B cell (primary cell): Measurements from ENCODE around the gene METTL24. TPM values are rescaled to one million over a fixed set of nuclear protein-coding genes. Genes with fewer than 3 reads are reported as not detected.

Experiments used
- ATAC-seq: fragments of 200-7000 bp; cut with Tn5 transposase; one replicate; pipeline ENCODE4 v1.10.0; 2021; ENCODE audit warnings: low read depth, mild to moderate bottlenecking, moderate number of reproducible peaks, moderate library complexity
- CTCF ChIA-PET: fragments of 350-600 bp; sonication (Branson Sonifier 250); formaldehyde crosslinking; loops from one replicate; lab custom pipeline; 2021; ENCODE audit warnings: antibody characterized with exemption, inconsistent platforms; lab: Charles Lee
- POLR2A ChIA-PET: fragments of 350-600 bp; sonication (Branson Sonifier 250); formaldehyde crosslinking; loops from one replicate; lab custom pipeline; 2021; ENCODE audit warnings: antibody characterized with exemption; lab: Charles Lee
- DNase-seq: peaks from one replicate; pipeline ENCODE4 v3.0.0; 2013
- H2AFZ ChIP-seq: 2 replicates; pipeline ENCODE4 v1.6.1; 2012; ENCODE audit warnings: mild to moderate bottlenecking, low read depth, low read length; ENCODE audit not compliant: insufficient read depth, poor library complexity, severe bottlenecking
- H3K27ac ChIP-seq, 2 donors: 1 replicate in 1 of 2; 2 replicates in 1 of 2; pipeline ENCODE4 v1.5.1; 2012 to 2013; ENCODE audit warnings: low read length in 2 of 2, mild to moderate bottlenecking in 2 of 2, moderate library complexity in 1 of 2
- H3K27me3 ChIP-seq, 4 experiments: fragments of 200-600 bp in 1 of 4; sonication (generic) in 1 of 4; replicated peaks in 1 of 4; 1 replicate in 2 of 4; 2 replicates in 2 of 4; pipeline versions ENCODE4 v1.6.1 to v1.7.0; 2013 to 2016; ENCODE audit warnings: low read length in 3 of 4, mild to moderate bottlenecking in 2 of 4, mixed read lengths in 1 of 4, moderate library complexity in 1 of 4; ENCODE audit not compliant: insufficient read depth in 4 of 4, control insufficient read depth in 3 of 4; ENCODE audit errors: control extremely low read depth in 1 of 4
- H3K36me3 ChIP-seq, 2 experiments: replicated peaks in 1 of 2; 1 replicate in 1 of 2; 2 replicates in 1 of 2; pipeline versions ENCODE4 v1.6.1 to v1.7.1; 2013; ENCODE audit warnings: low read length in 1 of 2; ENCODE audit not compliant: insufficient read depth in 2 of 2, control insufficient read depth in 1 of 2; ENCODE audit errors: control extremely low read depth in 1 of 2, extremely low read depth in 1 of 2
- H3K4me1 ChIP-seq, 2 donors: fragments of 200-600 bp in 1 of 2; sonication (generic) in 1 of 2; 1 replicate in 1 of 2; 2 replicates in 1 of 2; pipeline versions ENCODE4 v1.5.1 to v1.6.1; 2013 to 2017; ENCODE audit warnings: low read length in 2 of 2; ENCODE audit not compliant: control insufficient read depth in 2 of 2, insufficient read depth in 2 of 2
- H3K4me2 ChIP-seq: replicated peaks from 2 replicates; pipeline ENCODE3; 2012; ENCODE audit warnings: mild to moderate bottlenecking, low read depth, low read length; ENCODE audit not compliant: poor library complexity, severe bottlenecking
- H3K4me3 ChIP-seq, 5 experiments: fragments of 200-600 bp in 1 of 5; sonication (generic) in 1 of 5; 1 replicate in 3 of 5; 2 replicates in 2 of 5; pipeline versions ENCODE4 v1.5.1 to v1.7.0; 2011 to 2016; ENCODE audit warnings: low read length in 4 of 5, mild to moderate bottlenecking in 4 of 5, low read depth in 2 of 5, control low read depth in 1 of 5, moderate library complexity in 1 of 5; ENCODE audit not compliant: insufficient read depth in 1 of 5; ENCODE audit errors: control extremely low read depth in 1 of 5, extremely low read depth in 1 of 5
- H3K79me2 ChIP-seq: fragments of 200-600 bp; sonication (generic); one replicate; pipeline ENCODE4 v1.6.0; 2016; ENCODE audit warnings: low read length; ENCODE audit not compliant: control insufficient read depth, insufficient read depth
- H3K9ac ChIP-seq: fragments of 200-600 bp; sonication (generic); 2 replicates; pipeline ENCODE4 v1.6.1; 2017; ENCODE audit warnings: mild to moderate bottlenecking, low read length, moderate library complexity
- H3K9me3 ChIP-seq, 3 donors: one replicate each; pipeline versions ENCODE4 v1.6.1 to v1.7.1; 2013; ENCODE audit warnings: low read length in 2 of 3; ENCODE audit not compliant: control insufficient read depth in 2 of 3, insufficient read depth in 1 of 3; ENCODE audit errors: control extremely low read depth in 1 of 3
- H4K20me1 ChIP-seq: 2 replicates; pipeline ENCODE4 v1.6.0; 2012; ENCODE audit warnings: mild to moderate bottlenecking, low read length; ENCODE audit not compliant: insufficient read depth, control insufficient read depth, poor library complexity, severe bottlenecking
- H3K27ac Mint-ChIP-seq: one replicate; pipeline ENCODE4 v1.8.0; 2021; ENCODE audit warnings: mixed read lengths
- H3K27me3 Mint-ChIP-seq: one replicate; pipeline ENCODE4 v1.8.0; 2021; ENCODE audit warnings: mixed read lengths
- H3K4me1 Mint-ChIP-seq: one replicate; pipeline ENCODE4 v1.8.0; 2021; ENCODE audit warnings: mixed read lengths
- H3K4me3 Mint-ChIP-seq: one replicate; pipeline ENCODE4 v1.8.0; 2021; ENCODE audit warnings: mixed read lengths
- H3K9me3 Mint-ChIP-seq: one replicate; pipeline ENCODE4 v1.8.0; 2022; ENCODE audit warnings: mixed read lengths; ENCODE audit not compliant: insufficient read depth
- EZH2 ChIP-seq: IDR thresholded peaks from 2 replicates; pipeline ENCODE4 v1.6.1; 2012; ENCODE audit warnings: borderline replicate concordance, low read depth, mild to moderate bottlenecking, moderate library complexity, low read length; ENCODE audit not compliant: insufficient read depth, poor library complexity, severe bottlenecking
- WGBS: methylation state at CpG from one replicate; pipeline ENCODE4 v1.1.5; 2013; ENCODE audit warnings: missing lambda C conversion rate; ENCODE audit not compliant: insufficient coverage; 5-methylcytosine and 5-hydroxymethylcytosine counted together
- intact Hi-C: fragments of 100-400 bp; cut with micrococcal nuclease; formaldehyde crosslinking; loops from one replicate; pipeline ENCODE4 v1.10.0; 2022
- polyA plus RNA-seq: library from polyadenylated mRNA; depleted of rRNA; stranded (reverse); fragments of >200 nt; gene quantifications from 2 replicates; pipeline ENCODE4 v1.2.3, GENCODE V29; 2012
- total RNA-seq, 2 donors: library from RNA; stranded (reverse); fragments of 120-200 nt in 1 of 2; gene quantifications; 1 replicate in 1 of 2; 2 replicates in 1 of 2; pipeline versions ENCODE4 v1.2.3 to v1.2.4, GENCODE V29; 2013 to 2022
- TF ChIP-seq, protein P1 (sequence below): fragments of 200-600 bp; IDR thresholded peaks from one replicate; pipeline ENCODE4 v1.8.0; 2022; ENCODE audit warnings: antibody characterized with exemption, mild to moderate bottlenecking

METTL24 gene
- total and polyA plus RNA-seq, 2 donors (not counting 1 experiment from before 2014, with no cell fraction given), result not detected

GRCh38 chr6:110207652-110208051 lies 150.5 kb downstream of the METTL24 start:
- H3K4me3 Mint-ChIP-seq, result no peak overlapping the region
- no peak overlapping the region for H3K27ac ChIP-seq
- H3K27ac Mint-ChIP-seq, result no peak overlapping the region
- no peak overlapping the region for H2AFZ ChIP-seq
- H3K79me2 ChIP-seq, result peaks cover 49% of the 10 kb centered on the region
- TF ChIP-seq, protein P1, sequence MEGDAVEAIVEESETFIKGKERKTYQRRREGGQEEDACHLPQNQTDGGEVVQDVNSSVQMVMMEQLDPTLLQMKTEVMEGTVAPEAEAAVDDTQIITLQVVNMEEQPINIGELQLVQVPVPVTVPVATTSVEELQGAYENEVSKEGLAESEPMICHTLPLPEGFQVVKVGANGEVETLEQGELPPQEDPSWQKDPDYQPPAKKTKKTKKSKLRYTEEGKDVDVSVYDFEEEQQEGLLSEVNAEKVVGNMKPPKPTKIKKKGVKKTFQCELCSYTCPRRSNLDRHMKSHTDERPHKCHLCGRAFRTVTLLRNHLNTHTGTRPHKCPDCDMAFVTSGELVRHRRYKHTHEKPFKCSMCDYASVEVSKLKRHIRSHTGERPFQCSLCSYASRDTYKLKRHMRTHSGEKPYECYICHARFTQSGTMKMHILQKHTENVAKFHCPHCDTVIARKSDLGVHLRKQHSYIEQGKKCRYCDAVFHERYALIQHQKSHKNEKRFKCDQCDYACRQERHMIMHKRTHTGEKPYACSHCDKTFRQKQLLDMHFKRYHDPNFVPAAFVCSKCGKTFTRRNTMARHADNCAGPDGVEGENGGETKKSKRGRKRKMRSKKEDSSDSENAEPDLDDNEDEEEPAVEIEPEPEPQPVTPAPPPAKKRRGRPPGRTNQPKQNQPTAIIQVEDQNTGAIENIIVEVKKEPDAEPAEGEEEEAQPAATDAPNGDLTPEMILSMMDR, result no peak
- TF ChIP-seq EZH2, result no peak
- WGBS, result no CpG with 5 or more reads among the region's 3 CpGs
- no peaks in the 10 kb centered on the region for H3K9me3 ChIP-seq
- no peaks in the 10 kb centered on the region for H4K20me1 ChIP-seq
- no peak overlapping the region for H3K9ac ChIP-seq
- peaks cover 4 to 43% of the 10 kb centered on the region in 2 experiments for H3K36me3 ChIP-seq
- H3K4me1 Mint-ChIP-seq, result peaks cover 40% of the 10 kb centered on the region
- no peaks in the 10 kb centered on the region for H3K27me3 ChIP-seq
- no peak for DNase-seq
- POLR2A ChIA-PET, result no interaction called here
- no peak overlapping the region for H3K4me2 ChIP-seq
- H3K4me1 ChIP-seq, result peaks cover 25 to 29% of the 10 kb centered on the region in 2 donors
- CTCF ChIA-PET, result interaction anchor here (0.9 to 4.6 kb wide), 2 partner anchors 27 to 669 kb away, joined by 3 to 76 read pairs; partner anchors contain the start of genes CDC40 and WASF1
- no peak overlapping the region for H3K4me3 ChIP-seq
- no peaks in the 10 kb centered on the region for H3K27me3 Mint-ChIP-seq
- H3K9me3 Mint-ChIP-seq, result no peaks in the 10 kb centered on the region
- no peak for ATAC-seq
- intact Hi-C loops, result loop anchor here (2.0 to 10.0 kb wide), 4 partner anchors 17 to 777 kb away; partner anchors contain the start of genes MICAL1 and RPF2

GRCh38 chr6:110201151-110201884 lies 156.8 kb downstream of the METTL24 start:
- H3K27me3 ChIP-seq, result no peaks in the 10 kb centered on the region
- Mint-ChIP-seq H3K4me1 (peaks cover 51% of the 10 kb centered on the region), H3K9me3 (no peaks in the 10 kb centered on the region), H3K27ac (peak overlapping the region; percentile 71), H3K4me3 (no peak overlapping the region), H3K27me3 (no peaks in the 10 kb centered on the region)
- no peak for TF ChIP-seq EZH2
- TF ChIP-seq, protein P1, result no peak
- DNase-seq (no peak), ATAC-seq (no peak)
- peaks cover 18% of the 10 kb centered on the region for H4K20me1 ChIP-seq
- no peak overlapping the region for H3K9ac ChIP-seq
- ChIA-PET POLR2A (no interaction called here), CTCF (no interaction called here)
- no peak overlapping the region for H3K4me2 ChIP-seq
- H3K4me3 ChIP-seq, result no peak overlapping the region
- no peak overlapping the region for H2AFZ ChIP-seq
- H3K4me1 ChIP-seq, result peaks cover 22 to 33% of the 10 kb centered on the region in 2 donors
- WGBS, result no CpG with 5 or more reads among the region's 3 CpGs
- peaks cover 76% of the 10 kb centered on the region for H3K79me2 ChIP-seq
- H3K9me3 ChIP-seq, result no peaks in the 10 kb centered on the region
- H3K36me3 ChIP-seq, result peaks cover 0 to 2% of the 10 kb centered on the region in 2 experiments
- peak overlapping the region in 1 of 2 donors; percentile 47 for H3K27ac ChIP-seq
- intact Hi-C loops, result loop anchor here (10.0 kb wide), 2 partner anchors 747 to 783 kb away; partner anchors contain the start of genes MICAL1 and RPF2
